Ovary (tissue), 3 donors: ENCODE data around the gene PANK3.

Experiments
- EP300 ChIP-seq: sonication (generic); formaldehyde crosslinking; IDR thresholded peaks from one replicate; pipeline ENCODE4 v1.6.1; 2017; ENCODE audit warnings: antibody characterized with exemption
- POLR2A ChIP-seq: fragments of 450-650 bp; IDR thresholded peaks from one replicate; pipeline ENCODE4 v1.6.1; 2017; ENCODE audit warnings: antibody characterized with exemption, mild to moderate bottlenecking, moderate library complexity
- TF ChIP-seq, protein P1 (sequence below), 3 donors: fragments of 450-650 bp in 2 of 3; fragments of 200-600 bp in 1 of 3; IDR thresholded peaks; one replicate each; pipeline versions ENCODE4 v1.5.1 to v1.8.0; 2016 to 2022; ENCODE audit warnings: antibody characterized with exemption in 3 of 3, mild to moderate bottlenecking in 1 of 3
- donor health status: DM: no; HTN: no; CAD: no.

DNA sequence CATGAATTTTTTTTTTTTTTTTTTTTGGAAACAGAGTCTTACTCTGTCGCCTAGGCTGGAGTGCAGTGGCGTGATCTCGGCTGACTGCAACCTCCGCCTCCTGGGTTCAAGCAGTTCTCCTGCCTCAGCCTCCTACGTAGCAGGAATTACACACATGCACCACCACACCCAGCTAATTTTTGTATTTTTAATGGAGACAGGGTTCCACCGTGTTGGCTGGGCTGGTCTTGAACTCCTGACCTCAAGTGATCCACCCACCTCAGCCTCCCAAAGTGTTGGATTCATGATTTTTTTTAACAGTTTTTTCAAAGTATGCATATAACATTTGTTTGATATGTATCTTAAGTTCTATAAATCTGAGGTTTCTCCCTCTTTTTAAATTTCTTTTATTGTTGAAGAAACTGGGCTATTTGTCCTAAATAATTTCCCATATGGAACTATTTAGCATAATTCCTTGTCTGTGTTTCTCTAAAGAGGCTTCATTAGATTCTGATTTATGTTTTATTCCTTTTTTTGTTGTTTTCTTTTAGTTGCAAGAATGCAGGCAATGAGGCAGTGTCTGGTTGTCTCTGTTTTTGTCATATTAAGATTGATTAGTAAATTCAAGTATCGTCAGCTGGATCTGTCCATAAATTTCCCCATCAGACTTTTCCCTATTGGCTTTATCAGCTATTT, 76.5 kb downstream of the PANK3 start:
- TF ChIP-seq, protein P1, sequence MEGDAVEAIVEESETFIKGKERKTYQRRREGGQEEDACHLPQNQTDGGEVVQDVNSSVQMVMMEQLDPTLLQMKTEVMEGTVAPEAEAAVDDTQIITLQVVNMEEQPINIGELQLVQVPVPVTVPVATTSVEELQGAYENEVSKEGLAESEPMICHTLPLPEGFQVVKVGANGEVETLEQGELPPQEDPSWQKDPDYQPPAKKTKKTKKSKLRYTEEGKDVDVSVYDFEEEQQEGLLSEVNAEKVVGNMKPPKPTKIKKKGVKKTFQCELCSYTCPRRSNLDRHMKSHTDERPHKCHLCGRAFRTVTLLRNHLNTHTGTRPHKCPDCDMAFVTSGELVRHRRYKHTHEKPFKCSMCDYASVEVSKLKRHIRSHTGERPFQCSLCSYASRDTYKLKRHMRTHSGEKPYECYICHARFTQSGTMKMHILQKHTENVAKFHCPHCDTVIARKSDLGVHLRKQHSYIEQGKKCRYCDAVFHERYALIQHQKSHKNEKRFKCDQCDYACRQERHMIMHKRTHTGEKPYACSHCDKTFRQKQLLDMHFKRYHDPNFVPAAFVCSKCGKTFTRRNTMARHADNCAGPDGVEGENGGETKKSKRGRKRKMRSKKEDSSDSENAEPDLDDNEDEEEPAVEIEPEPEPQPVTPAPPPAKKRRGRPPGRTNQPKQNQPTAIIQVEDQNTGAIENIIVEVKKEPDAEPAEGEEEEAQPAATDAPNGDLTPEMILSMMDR (IDR thresholded peaks at IDR 0.05), result no peak
- TF ChIP-seq POLR2A (no peak), EP300 (no peak)
